Measurements from ENCODE around the gene CALML5.
A peak's percentile ranks its signal among the peaks of the same experiment; 100 is the strongest.

The CALML5 gene, protein sequence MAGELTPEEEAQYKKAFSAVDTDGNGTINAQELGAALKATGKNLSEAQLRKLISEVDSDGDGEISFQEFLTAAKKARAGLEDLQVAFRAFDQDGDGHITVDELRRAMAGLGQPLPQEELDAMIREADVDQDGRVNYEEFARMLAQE

DNA sequence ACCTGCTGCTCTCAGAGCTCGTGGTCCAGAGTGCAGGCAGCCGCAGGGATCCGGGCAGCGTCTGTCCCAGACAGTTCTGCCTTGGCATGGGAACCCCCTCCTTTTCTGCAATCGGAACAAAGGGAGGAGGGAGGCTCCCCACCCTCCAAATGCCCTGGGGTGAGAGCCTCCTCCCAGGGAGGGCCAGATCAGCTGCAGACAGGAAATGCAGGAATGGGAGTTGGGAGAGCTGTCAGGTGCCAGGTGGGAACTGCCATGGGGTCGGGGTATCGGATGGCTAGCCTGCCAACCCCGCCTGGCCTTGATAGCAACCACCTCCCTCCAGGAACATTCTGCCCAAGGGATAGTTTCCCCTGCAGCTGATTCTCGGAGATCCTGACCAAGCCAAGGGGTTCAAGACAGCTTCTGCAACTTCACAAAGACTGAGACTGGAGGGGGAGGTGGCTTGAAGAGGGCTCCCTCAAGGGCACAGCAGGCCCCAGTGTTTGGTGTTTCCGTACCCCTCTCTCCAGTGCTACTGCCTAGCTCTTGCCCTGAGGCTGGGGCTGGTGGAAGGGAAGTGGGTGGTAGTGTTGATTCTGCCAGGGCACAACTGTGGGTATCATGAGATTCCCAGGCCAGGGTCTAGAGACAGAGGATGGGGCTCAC is at the start of gene CALML5:
Gene CALML5, minus strand, starts transcription at position 78 of the 648 bp plus-strand sequence. CDS start 132 bp downstream, outside the sequence.
- no peak for DNase-seq

DNA sequence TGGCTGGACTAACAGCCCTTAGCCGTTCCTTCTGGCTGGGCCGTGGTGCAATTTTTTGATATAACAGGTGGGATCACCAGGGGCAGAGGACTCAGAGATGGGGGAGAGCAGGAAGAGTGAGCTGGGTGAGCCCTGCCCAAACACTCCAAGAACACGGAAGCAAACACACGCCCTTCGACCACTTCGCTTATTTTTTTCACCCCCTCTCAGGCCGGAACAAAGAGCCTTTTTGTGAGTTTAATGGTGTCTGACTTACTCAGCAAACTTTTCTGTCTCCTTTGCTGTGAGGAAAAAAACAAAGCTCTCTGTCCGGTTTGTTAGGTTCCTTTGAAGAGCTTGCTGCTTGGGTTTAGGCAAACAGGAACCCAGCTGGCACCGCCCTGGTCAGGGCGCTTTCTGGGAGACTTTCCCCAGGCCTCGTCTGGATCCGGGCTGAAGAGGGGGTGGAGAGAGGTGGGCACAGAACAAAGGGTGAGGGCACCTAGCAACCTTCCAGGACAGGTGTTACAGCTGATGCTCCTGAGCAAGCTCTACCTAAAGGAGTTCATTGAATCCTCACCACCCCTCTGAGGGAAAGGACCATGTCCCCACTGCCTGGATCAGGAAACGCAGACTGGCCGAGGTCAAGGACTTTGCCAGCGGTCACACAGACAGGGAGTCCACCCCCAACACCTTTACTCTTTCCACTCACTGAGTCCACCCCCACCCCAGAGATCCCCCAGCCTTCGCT is 48.7 kb upstream of the CALML5 start:
- DNase-seq = peak; percentile 66

DNA sequence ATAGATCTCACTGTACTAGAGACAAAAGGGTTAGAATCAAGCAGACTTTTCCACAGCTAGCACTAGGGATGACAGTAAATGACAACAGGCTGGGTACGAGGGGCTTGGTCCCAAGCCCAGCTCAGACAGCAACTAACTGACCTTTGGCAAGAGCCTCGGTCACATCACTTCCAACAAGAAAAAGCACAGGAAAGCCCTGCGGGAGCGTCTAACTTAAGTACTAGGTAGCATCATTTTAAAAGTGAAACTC is 48.2 kb upstream of the CALML5 start:
- no peak for DNase-seq

DNA sequence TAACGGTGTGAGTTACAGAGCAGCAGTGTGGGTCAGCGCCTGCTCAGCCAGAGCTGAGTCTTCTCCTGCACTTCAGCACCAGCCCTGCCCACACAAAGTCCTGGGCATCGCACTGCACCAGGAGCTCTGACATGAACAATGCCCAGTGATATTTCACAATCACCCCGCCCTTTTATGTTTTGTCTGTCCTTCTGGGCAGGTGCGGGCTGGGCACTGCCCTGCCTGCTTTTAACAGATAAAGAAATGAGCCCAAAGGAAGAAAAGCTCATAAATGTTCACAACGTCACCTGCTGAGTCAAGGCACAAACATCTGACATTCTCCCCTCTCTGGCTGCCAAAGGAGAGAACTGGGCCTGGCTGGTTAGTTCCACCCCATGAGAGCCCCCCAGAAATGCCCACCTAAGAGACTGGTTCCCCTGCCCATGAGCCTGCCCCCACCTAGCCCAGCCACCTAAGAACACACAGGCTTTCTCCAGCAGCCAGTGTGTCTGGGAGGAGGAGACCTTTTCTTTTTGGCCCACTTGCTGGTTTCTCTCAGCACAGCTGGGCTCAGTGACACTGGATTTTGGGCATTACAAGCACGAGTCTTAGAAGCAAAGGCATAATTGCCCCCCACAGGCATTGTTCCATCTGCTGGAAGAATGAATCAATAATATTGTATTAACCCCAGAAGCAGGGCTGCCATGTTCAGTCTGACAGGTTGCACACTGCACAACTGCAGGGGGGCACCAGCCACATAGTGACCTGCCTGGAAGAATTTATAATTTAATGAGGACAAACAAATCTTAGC is 47.7 kb upstream of the CALML5 start:
- peak; percentile 89 for DNase-seq

DNA sequence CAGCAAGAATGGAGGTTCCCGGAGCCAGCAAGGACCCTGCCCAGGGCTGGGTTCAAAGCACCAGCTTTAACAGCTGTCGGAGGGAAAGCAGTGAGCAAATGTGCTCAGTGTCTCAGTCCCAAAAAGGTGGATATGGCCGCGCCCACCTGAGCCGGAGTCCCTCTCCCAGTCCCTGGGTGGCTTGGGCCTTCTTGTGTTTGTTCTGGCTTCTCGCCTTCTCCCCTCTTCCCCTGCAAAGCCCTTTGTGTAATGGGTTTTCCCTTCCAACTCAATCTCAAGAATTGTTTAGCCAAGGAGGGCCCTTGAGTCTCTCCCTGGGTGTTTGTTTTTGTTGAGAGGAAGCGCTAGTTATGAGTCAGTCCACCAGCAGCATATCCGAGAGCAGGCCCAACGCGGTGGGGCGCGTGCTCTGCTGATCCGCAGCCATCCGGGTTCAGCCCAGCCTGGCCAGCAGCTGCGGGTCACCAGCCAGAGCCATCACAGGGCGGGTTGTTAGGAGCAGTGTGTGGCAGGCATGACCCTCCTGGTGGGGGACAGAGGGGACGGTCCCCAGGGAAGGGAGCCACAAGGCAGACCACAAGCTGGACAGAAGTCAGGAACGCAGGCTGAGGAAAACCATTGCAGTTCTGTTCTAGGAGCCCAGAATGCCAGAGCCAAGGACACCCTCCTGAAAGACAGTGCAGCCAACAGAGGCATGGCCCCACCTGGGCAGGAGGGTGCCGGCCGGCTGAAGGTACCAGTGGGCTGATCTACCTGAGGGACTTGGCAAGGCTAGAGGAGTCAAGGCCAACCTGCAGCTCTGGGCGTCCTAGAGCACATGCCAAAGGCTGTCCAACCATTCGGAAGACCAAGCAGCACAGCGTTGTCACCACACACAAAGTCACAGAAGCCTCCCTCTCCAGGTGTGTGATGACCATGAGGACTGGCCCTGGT is 46.7 kb upstream of the CALML5 start:
- DNase-seq = no peak

DNA sequence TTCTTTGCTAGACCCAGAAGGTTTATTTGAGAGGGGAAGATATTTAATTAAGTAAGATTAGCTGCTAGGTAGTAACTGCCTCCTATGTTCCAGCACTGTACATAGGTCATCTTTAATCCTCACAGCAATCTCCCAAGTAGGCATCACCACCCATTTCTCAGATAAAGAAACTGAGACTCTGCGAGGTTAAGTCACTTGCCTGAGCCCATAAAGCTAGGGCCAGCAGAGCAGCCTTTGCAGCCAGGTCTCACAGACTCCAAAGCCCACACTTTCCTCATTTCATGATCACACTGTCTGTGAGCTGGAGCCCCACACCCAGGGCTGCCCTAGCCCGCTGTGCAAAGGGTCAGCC is 46.0 kb upstream of the CALML5 start:
- DNase-seq = no peak

DNA sequence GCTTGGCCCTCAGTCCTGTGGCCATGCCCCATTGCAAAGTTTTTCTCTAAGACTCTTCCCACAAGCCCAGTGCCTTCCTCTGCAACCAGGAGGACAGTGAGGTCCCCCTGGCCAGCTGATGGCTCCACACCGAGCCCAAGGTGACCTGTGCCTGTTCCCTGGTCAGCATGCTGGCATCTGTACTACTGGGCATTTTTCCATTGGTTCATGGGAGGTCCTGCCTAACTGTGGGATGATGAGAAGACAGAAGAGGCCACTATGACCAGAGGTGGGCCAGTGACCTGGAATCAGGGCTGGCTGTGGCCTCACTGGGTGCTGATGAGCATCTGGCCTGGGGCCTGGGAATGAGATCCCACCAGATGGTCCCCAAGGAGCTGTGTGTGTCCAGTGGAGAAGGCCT is 45.6 kb upstream of the CALML5 start:
- no peak for DNase-seq

DNA sequence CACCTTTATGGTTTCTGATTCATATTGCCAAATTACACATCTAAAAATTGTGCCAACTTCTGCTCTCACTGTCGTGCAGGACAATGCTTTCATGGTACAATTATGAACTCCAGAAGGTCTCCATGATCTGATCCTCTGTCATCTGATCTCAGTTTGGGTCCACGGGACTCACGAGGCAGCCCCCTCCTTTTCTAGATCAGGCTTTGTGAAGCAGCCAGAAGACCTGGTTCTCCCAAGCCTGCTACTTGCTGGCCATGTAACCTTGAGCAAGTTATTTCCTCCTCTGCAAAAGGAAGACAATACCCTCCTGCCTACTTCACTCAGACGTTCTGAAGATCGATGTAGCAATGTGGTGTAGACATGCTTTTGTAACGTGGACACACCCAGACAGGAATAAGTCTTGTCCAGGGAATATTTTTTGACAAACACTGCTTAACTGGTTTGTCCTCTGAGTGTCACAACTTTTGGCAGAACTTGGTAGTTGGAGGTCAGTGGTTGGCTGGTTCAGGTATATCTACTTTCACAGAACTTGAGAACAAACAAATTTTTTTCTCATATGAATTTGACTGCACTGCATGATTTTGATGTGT is 44.9 kb upstream of the CALML5 start:
- DNase-seq = no peak

DNA sequence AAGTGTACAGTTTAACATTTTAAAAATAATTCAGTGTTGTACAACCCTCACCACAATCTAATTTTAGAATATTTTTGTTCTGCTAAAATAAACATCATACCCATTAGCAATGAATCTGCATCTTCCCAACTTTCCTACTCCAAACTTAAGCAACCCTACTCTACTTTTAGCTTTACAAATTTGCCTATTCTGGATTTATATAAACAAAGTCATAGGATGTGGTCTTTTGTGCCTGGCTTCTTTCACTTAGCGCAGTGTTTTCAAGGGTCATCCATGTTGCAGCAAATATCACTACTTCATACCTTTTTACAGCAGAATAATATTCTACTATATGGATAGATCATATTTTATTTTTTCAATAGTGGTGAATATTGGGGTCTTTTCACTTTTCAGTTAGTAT is 44.3 kb upstream of the CALML5 start:
- DNase-seq = no peak

DNA sequence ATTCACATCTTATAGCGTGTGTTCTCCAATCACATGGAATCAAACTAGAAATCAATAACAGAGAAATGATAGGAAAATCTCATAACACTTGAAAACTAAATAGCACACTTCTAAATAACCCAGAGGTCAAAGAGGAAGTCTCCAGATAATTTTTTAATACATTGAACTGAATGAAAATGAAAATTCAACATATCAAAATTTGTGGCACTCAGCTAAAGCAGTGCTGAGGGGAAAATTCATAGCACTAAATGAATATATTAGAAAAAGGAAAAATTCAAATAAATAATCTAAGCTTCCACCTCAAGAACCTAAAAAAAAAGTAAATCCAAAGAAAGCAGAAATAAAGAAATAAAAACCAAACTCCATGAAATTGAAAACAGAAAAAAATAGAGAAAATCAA is 42.7 kb upstream of the CALML5 start:
- DNase-seq = no peak

DNA sequence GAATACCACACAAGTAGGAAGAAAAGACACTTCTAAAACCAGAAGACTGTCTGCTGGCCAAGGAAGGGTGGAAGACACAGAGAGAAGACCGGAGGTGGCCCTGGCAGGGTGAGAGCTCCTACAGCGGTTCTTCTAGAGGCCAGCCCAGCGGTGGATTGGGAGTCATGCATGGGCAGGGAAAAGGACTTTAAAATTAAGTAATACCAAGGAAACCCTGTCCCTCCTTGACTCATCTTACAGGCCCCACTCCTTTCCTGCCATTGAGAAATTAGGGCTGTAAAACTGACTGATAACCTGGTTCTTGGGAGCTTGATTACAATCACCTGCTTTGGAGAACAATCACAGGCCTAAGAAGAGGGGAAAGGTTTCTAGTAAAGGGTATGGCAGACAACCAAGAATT is 41.5 kb upstream of the CALML5 start:
- no peak for DNase-seq

DNA sequence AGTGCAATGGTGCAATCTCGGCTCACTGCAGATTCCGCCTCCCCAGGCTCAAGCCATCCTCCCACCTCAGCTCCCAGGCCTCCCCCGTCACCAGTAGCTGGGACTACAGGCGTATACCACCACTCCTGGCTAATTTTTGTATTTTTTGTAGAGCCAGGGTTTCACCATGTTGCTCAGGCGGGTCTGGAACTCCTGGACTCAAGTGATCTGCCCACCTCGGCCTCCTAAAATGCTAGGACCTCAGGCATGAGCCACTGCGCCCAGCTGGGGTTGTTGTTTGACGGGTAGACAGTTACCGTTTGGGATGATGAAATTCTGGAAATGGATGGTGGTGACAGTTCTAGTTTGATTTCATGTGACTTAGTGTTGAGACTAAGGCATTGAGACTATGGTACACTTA is 40.7 kb upstream of the CALML5 start:
- DNase-seq = no peak

DNA sequence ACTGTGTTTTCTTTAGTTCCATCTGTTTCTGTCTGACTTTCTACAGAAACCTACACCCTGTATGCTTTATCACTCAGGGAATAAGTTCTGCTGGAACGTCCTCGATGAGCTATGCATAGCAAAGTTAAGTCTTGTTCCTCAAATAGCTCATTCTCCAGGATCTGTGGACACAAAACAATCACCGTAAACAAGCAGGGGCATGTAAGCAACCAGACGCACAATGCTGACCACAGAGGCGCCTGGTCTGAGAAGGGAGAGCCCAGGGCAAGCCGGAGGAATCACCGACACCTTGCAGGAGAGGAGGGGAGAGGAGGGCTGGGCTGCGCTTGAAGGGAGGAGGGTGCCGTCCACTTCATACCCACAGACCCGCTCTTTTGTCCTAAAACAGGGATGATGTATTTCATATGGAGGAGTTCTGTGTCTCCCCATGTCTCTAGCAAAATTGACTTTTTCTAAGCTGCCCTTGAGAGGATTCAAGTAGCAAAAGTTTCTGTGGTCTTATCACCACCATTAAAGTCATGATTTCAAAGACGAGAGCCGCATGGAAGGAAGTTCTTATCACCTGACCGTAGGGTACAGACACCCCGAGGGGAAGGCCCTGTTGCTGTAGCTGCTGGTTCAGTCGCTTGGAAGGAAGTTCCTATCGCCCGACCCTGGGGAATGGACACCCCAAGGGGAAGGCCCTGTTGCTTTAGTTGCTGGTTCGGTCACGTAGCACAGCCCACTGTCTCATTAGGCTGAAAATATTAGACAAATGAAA is 39.7 kb upstream of the CALML5 start:
- DNase-seq = peak; percentile 79

DNA sequence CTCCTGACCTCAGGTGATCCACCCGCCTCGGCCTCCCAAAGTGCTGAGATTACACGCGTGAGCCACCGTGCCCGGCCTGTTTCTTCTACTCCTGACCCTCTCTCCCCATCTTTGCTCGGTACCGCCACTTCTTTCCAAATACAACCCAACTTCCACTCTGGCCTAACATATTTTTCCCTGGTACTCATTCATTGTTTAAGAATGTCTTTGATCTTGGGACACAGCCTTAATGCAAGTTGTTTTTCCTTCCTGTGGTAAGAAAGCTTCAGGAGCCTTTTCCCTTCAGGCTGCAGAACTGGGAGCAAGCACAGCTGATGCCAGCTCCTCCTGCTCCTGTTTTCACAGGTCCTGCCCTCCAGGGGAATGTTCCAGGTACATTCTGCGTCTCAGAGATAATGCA is 39.1 kb upstream of the CALML5 start:
- no peak for DNase-seq

DNA sequence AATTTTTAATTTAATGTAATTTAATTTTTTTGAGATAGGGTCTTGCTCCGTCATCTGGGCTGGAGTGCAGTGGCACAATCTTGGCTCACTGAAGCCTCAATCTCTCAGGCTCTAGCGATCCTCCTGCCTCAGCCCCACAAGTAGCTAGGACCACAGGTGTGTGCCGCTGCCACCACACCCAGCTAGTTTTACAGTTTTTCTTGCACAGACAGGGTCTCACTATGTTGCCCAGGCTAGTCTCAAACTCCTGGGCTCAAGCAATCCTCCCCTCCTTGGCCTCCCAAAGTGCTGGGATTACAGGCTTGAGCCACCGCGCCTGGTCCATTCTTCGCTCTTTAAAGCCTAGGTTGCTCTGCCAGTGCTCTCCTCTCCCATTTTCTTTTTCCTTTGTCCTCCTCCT is 38.3 kb upstream of the CALML5 start:
- DNase-seq = no peak

DNA sequence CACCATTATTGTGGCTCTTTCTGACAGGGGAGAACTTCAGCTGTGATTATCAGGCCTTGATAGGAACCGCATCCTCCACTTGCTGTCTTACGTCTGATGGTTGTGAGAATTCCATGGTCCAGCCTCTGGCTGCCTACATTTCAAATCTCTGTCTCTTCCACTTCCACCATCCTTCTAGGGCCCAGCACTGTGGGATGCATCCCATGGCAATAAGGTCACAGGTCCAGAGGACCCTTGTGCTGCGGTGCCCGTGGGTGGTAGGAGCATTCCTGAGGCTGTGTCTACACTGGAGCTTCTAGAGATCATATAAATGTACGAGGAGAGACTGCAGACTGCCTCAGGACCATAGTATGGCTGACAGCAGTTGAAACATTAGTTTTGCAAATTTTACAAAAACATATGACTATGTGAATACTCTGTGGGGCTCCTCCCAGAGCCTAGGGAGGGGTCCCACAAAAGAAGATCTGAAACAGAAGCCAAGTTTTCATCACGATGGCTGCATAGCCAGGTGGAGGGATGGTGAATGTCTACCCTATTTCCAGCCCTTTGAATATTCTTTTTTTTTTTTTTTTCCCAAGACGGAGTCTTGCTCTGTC is 37.2 kb upstream of the CALML5 start:
- no peak for DNase-seq

DNA sequence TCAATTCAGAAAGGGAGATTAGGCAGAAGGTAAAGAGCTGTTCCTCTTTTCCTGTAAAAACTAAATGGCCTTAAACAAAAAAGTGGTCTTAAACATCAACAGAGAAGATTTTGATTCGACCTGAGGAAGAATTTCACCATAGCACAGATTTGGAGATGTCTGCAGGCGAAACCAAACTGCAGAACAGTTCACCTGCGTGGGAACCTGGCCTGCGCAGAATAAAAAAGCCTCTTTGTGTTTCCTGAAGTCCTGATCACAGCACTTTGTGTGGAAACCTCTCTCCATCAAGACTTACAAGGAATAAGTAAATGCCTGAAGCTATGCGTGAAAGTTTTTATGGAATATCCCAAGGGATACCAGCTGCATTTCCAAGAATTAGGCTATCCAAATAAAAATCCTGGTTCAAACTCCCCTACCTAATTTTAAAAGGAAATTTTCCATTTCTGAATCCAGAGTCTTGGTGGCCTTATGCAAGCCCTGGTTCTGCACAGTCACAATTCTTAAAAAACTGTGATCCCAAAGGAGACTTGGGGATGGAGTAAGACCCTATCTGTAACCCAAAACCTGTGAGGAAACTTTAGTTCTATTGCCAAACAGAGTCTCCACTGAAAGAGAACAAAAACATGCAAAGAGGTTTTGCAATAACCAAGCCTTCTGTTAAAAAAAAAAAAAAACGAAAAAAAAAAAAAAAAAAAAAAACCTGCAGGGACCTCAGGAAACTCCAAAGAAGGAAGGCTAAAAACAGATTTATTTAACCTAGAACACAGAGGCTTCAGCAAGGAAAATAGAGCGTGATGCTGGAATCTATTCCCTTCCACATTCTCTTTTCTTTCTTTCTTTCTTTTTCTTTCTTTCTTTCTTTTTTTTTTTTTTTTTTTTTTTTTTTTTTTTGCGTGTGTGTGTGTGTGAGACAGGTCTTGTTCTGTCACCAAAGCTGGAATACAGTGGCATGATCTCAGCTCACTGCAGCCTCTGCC is 35.8 kb upstream of the CALML5 start:
- peak; percentile 65 for DNase-seq

DNA sequence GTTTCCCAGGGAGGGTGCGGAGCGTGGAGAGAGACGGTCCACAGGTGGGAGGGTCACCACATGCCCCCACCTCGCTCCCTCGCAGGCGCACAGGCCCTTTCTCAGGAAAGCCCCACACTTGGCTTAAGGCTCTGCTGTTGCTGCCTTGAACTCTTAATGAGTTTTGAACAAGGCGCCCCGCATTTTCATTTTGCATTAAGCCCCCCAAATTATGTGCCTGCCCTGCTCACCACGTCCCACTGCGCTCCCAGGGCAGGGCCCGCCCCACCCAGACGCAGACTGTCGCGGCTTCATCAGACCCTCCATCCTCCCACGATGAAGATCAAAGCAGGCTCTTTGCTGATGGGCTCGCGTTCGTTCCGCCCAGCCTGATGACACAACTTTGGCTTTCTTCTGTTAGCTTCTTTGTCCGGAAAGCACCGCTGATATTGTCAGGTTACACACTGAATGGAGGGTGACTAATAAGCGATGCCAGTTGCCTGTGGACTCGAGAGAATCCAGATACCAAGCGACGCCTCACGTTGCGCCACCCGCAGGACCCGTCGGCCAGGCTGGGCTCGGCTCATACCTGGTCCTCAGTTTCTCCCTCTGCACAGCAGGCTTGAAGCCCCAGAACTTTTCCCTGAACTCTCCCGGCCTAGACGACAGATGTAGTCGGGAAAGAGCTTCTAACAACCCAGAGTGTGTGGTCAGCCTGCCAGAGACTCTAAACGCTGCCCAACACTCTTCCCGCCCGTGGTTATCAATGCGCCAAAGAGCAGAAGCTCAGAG is 34.9 kb upstream of the CALML5 start:
- DNase-seq = no peak

DNA sequence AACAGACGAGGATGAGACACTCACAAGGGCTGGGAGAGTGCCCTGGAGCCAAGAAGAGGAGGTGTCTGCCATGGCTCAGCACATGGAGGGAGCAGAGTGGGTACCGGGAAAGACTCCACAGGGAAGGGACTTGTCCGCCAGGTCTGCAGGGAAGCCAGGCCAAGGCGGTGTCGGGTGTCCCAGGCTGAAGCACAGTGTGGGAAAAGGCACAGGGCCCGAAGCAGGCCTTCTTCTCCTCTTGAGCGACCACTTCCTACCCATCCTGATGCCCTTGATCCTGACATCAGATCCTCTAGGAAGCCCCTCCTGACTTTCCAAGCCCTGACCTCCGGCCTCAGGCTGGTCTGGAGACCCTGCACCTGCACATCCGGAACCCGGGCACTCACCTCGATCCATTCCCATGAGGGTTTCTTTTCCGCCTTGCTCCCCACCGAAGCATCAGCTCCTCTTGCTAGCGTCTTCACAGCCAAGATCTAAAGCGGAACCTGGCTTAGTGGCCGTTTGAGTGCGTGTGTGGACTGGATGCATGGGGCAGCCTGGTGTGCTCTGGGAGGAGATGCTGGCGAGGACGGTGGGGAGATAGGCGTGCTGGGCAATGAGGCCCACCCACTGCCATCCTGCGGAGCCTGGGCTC is 33.8 kb upstream of the CALML5 start:
- DNase-seq = no peak
